Measurements from ENCODE around the gene MINDY1. TPM values are rescaled to one million over a fixed set of nuclear protein-coding genes. Genes with fewer than 3 reads are reported as not detected.
A peak's percentile ranks its signal among the peaks of the same experiment; 100 is the strongest.

MINDY1 gene
- polyA plus RNA-seq, 3 donors, result 11.5 to 25.0 (median 13.2) TPM

- Mint-ChIP-seq H3K36me3 (peaks cover 66 to 75% of the 10 kb centered on the region in 2 donors), H3K9me3 (no peaks in the 10 kb centered on the region), H3K4me1 (peaks cover 62% of the 10 kb centered on the region), H3K4me3 (peak overlapping the region; percentile 99), H3K27me3 (ENCODE audit: low read depth in 3 of 3) (peaks cover 2 to 5% (median 4%) of the 10 kb centered on the region in 3 donors), H3K27ac (peak overlapping the region in 6 of 7 donors; percentile 98 to 100 (median 99))
- no peak for DNase-seq
- peaks cover 87% of the 10 kb centered on the region for H4K20me1 ChIP-seq (ENCODE audit: insufficient read depth, low read length)
- H3K27ac ChIP-seq (ENCODE audit: low read depth in 1 of 2, low read length in 2 of 2), result peak overlapping the region in 1 of 2 donors; percentile 94
- peaks cover 55 to 59% of the 10 kb centered on the region in 2 donors for H3K36me3 ChIP-seq (replicated peaks in 1 of 2; ENCODE audit: control insufficient read depth in 1 of 2, insufficient read depth in 2 of 2, low read length in 2 of 2)
- H3K9ac ChIP-seq (ENCODE audit: insufficient read depth, low read length, poor library complexity, severe bottlenecking), result peak overlapping the region; percentile 97
- no peaks in the 10 kb centered on the region for H3K9me3 ChIP-seq (replicated peaks in 1 of 2; ENCODE audit: control insufficient read depth in 1 of 2, insufficient read depth in 1 of 2, low read length in 2 of 2)
- intact Hi-C loops (cut with micrococcal nuclease), result loop anchor here in 1 of 2 donors (5.0 kb wide), 2 partner anchors 33 to 48 kb away; partner anchors contain the start of genes MINDY1 and PRUNE1
- H3K4me3 ChIP-seq (replicated peaks in 1 of 3; ENCODE audit: low read depth in 2 of 3, low read length in 3 of 3), result peak overlapping the region; percentile 44 to 99 (median 99)
- peaks cover 63% of the 10 kb centered on the region for H3K79me2 ChIP-seq (ENCODE audit: insufficient read depth, low read length)
- WGBS (ENCODE audit: insufficient coverage), result 100% methylated on average over 1 of the region's 2 CpGs
- no peak for TF ChIP-seq CTCF (IDR thresholded peaks at IDR 0.05)
- peaks cover 42 to 53% of the 10 kb centered on the region in 2 donors for H3K4me1 ChIP-seq (ENCODE audit: control insufficient read depth in 1 of 2, insufficient read depth in 2 of 2, low read length in 2 of 2)
- no peak overlapping the region for H2AFZ ChIP-seq (ENCODE audit: insufficient read depth, low read depth, low read length, poor library complexity, severe bottlenecking)
- peak overlapping the region; percentile 89 for H3K4me2 ChIP-seq (replicated peaks; ENCODE audit: extremely low read depth, low read length, poor library complexity, severe bottlenecking)
- H3K27me3 ChIP-seq (ENCODE audit: control insufficient read depth in 2 of 2, insufficient read depth in 2 of 2, low read length in 2 of 2), result no peaks in the 10 kb centered on the region
Observed at GRCh38 chr1:151055581-151055980, 48.9 kb upstream of the MINDY1 start.

- H3K27me3 Mint-ChIP-seq (ENCODE audit: low read depth in 3 of 3), result peaks cover 2 to 4% (median 4%) of the 10 kb centered on the region in 3 donors
- DNase-seq, result no peak
- Histone ChIP-seq H4K20me1 (ENCODE audit: insufficient read depth, low read length) (peaks cover 92% of the 10 kb centered on the region), H3K36me3 (replicated peaks in 1 of 2; ENCODE audit: control insufficient read depth in 1 of 2, insufficient read depth in 2 of 2, low read length in 2 of 2) (peaks cover 55 to 59% of the 10 kb centered on the region in 2 donors), H3K79me2 (ENCODE audit: insufficient read depth, low read length) (peaks cover 63% of the 10 kb centered on the region), H3K9me3 (replicated peaks in 1 of 2; ENCODE audit: control insufficient read depth in 1 of 2, insufficient read depth in 1 of 2, low read length in 2 of 2) (no peaks in the 10 kb centered on the region), H2AFZ (ENCODE audit: insufficient read depth, low read depth, low read length, poor library complexity, severe bottlenecking) (no peak overlapping the region), H3K4me2 (replicated peaks; ENCODE audit: extremely low read depth, low read length, poor library complexity, severe bottlenecking) (peak overlapping the region; percentile 89), H3K27ac (ENCODE audit: low read depth in 1 of 2, low read length in 2 of 2) (peak overlapping the region in 1 of 2 donors; percentile 94), H3K27me3 (ENCODE audit: control insufficient read depth in 2 of 2, insufficient read depth in 2 of 2, low read length in 2 of 2) (no peaks in the 10 kb centered on the region), H3K9ac (ENCODE audit: insufficient read depth, low read length, poor library complexity, severe bottlenecking) (peak overlapping the region; percentile 30), H3K4me3 (replicated peaks in 1 of 3; ENCODE audit: low read depth in 2 of 3, low read length in 3 of 3) (peak overlapping the region in 1 of 3 experiments; percentile 99), H3K4me1 (ENCODE audit: control insufficient read depth in 1 of 2, insufficient read depth in 2 of 2, low read length in 2 of 2) (peaks cover 37 to 48% of the 10 kb centered on the region in 2 donors)
- 71% methylated on average over 1 of the region's 4 CpGs for WGBS (ENCODE audit: insufficient coverage)
- TF ChIP-seq CTCF (IDR thresholded peaks at IDR 0.05), result no peak
- peaks cover 66 to 77% of the 10 kb centered on the region in 2 donors for H3K36me3 Mint-ChIP-seq
- H3K27ac Mint-ChIP-seq, result peak overlapping the region in 6 of 7 donors; percentile 26 to 100 (median 79)
- H3K4me1 Mint-ChIP-seq, result peaks cover 57% of the 10 kb centered on the region
- intact Hi-C loops (cut with micrococcal nuclease), result loop anchor here in 1 of 2 donors (5.0 kb wide), 2 partner anchors 33 to 48 kb away; partner anchors contain the start of genes MINDY1 and PRUNE1
- peak overlapping the region in 1 of 2 donors; percentile 24 for H3K4me3 Mint-ChIP-seq
- no peaks in the 10 kb centered on the region for H3K9me3 Mint-ChIP-seq
Observed at GRCh38 chr1:151054971-151055547, 48.4 kb upstream of the MINDY1 start.
